ENCODE data around the gene INTS2.
A peak's percentile ranks its signal among the peaks of the same experiment; 100 is the strongest.
"Not testable (repeated sequence)": the region's sequence is repeated elsewhere in the genome, so short reads cannot be mapped to it uniquely, and the experiment has no call there.

The INTS2 gene

GRCh38 chr17:61927208-61928100 lies at the start of gene INTS2:
TSS of gene INTS2 (minus strand) at chr17:61927982. CDS start at chr17:61926644, 1,338 bp downstream.
- DNase-seq: peak; percentile 97

- DNase-seq: no peak
These were observed 46.3 kb upstream of the INTS2 start for GRCh38 chr17:61974115-61974514.

GRCh38 chr17:61972311-61972710 lies 44.5 kb upstream of the INTS2 start:
- DNase-seq: no peak

GRCh38 chr17:61970030-61970429 lies 42.2 kb upstream of the INTS2 start:
- DNase-seq: no peak

- no peak for DNase-seq
These were observed 41.0 kb upstream of the INTS2 start for GRCh38 chr17:61968757-61969156.

GRCh38 chr17:61967729-61968128 lies 39.9 kb upstream of the INTS2 start:
- no peak for DNase-seq

- no peak for DNase-seq
These were observed 38.4 kb upstream of the INTS2 start for GRCh38 chr17:61966191-61966590.

- DNase-seq: no peak
These were observed 27.8 kb upstream of the INTS2 start for GRCh38 chr17:61955619-61956018.

GRCh38 chr17:61947367-61948078 lies 19.7 kb upstream of the INTS2 start:
- no peak for DNase-seq

GRCh38 chr17:61946359-61946758 lies 18.6 kb upstream of the INTS2 start:
- DNase-seq: no peak

GRCh38 chr17:61943117-61943516 lies 15.3 kb upstream of the INTS2 start:
- no peak for DNase-seq

GRCh38 chr17:61942085-61942484 lies 14.3 kb upstream of the INTS2 start:
- no peak for DNase-seq

- DNase-seq: no peak
These were observed 287 bp upstream of the INTS2 start for GRCh38 chr17:61928101-61928436.

- DNase-seq: no peak
These were observed 965 bp downstream of the INTS2 start for GRCh38 chr17:61926826-61927207.

GRCh38 chr17:61915162-61915561 lies 12.6 kb downstream of the INTS2 start:
- not testable (repeated sequence) for DNase-seq

- DNase-seq: no peak
These were observed 19.3 kb downstream of the INTS2 start for GRCh38 chr17:61908292-61909037.

- no peak for DNase-seq
These were observed 20.4 kb downstream of the INTS2 start for GRCh38 chr17:61907361-61907760.

- DNase-seq: no peak
These were observed 23.6 kb downstream of the INTS2 start for GRCh38 chr17:61904094-61904710.

GRCh38 chr17:61903251-61903650 lies 24.5 kb downstream of the INTS2 start:
- no peak for DNase-seq

- no peak for DNase-seq
These were observed 30.1 kb downstream of the INTS2 start for GRCh38 chr17:61897548-61898180.

GRCh38 chr17:61895391-61895790 lies 32.4 kb downstream of the INTS2 start:
- DNase-seq: no peak

GRCh38 chr17:61894310-61894709 lies 33.5 kb downstream of the INTS2 start:
- not testable (repeated sequence) for DNase-seq

GRCh38 chr17:61887733-61888132 lies 40.0 kb downstream of the INTS2 start:
- DNase-seq: not testable (repeated sequence)

Data from activated CD8-positive, alpha-beta memory T cell treated with anti-CD3 and anti-CD28 coated beads, Interleukin-2, amount 50 U/mL, for 48 hours (primary cell).